GM18526 (cell line): Measurements from ENCODE around the gene GOLGA6C.
"Not testable (repeated sequence)": the region's sequence is repeated elsewhere in the genome, so short reads cannot be mapped to it uniquely, and the experiment has no call there.

Source experiments
- POLR2A ChIP-seq: IDR thresholded peaks from 3 replicates; pipeline ENCODE4 v1.6.1; 2011; ENCODE audit not compliant: insufficient read length; ENCODE audit errors: extremely low read depth

GOLGA6C gene

GRCh38 chr15:75258034-75258433, at the start of gene GOLGA6C:
Gene GOLGA6C (plus strand): TSS chr15:75258334. CDS start chr15:75258599, 265 bp downstream.
- not testable (repeated sequence) for TF ChIP-seq POLR2A

- TF ChIP-seq POLR2A, result no peak
These were observed 49.4 kb upstream of the GOLGA6C start for GRCh38 chr15:75208501-75209288.

GRCh38 chr15:75209289-75209676, 48.9 kb upstream of the GOLGA6C start:
- TF ChIP-seq POLR2A, result no peak

- no peak for TF ChIP-seq POLR2A
These were observed 47.3 kb upstream of the GOLGA6C start for GRCh38 chr15:75210811-75211230.

GRCh38 chr15:75211436-75212199, 46.5 kb upstream of the GOLGA6C start:
- peak; percentile 2 for TF ChIP-seq POLR2A

GRCh38 chr15:75212200-75212858, 45.8 kb upstream of the GOLGA6C start:
- no peak for TF ChIP-seq POLR2A

- no peak for TF ChIP-seq POLR2A
These were observed 44.8 kb upstream of the GOLGA6C start for GRCh38 chr15:75213212-75213767.

GRCh38 chr15:75213768-75214221, 44.3 kb upstream of the GOLGA6C start:
- TF ChIP-seq POLR2A, result peak; percentile 41

GRCh38 chr15:75214293-75215096, 43.6 kb upstream of the GOLGA6C start:
- peak; percentile 7 for TF ChIP-seq POLR2A

GRCh38 chr15:75215107-75216004, 42.8 kb upstream of the GOLGA6C start:
- TF ChIP-seq POLR2A, result peak; percentile 32

- TF ChIP-seq POLR2A, result no peak
These were observed 41.1 kb upstream of the GOLGA6C start for GRCh38 chr15:75217012-75217411.

- no peak for TF ChIP-seq POLR2A
These were observed 34.4 kb upstream of the GOLGA6C start for GRCh38 chr15:75223688-75224087.

GRCh38 chr15:75224281-75224680, 33.9 kb upstream of the GOLGA6C start:
- no peak for TF ChIP-seq POLR2A
